Prostate gland (tissue), 2 donors: Measurements from ENCODE around the gene PEAK1.

ENCODE experiments used
- CTCF ChIP-seq, 4 experiments: fragments of 200-600 bp in 2 of 4; fragments of 450-650 bp in 2 of 4; sonication (generic) in 2 of 4; IDR thresholded peaks; 1 replicate in 3 of 4; 2 replicates in 1 of 4; pipeline ENCODE4 v1.5.1; 2016 to 2019; ENCODE audit warnings: antibody characterized with exemption in 4 of 4, mild to moderate bottlenecking in 2 of 4, moderate library complexity in 2 of 4
- POLR2A ChIP-seq: fragments of 450-650 bp; IDR thresholded peaks from one replicate; pipeline ENCODE4 v1.6.1; 2016; ENCODE audit warnings: antibody characterized with exemption, mild to moderate bottlenecking

GRCh38 chr15:77168616-77169015 lies 251.3 kb downstream of the PEAK1 start:
- TF ChIP-seq CTCF (IDR thresholded peaks at IDR 0.05) (no peak), POLR2A (no peak)
